Right lobe of liver (tissue), 4 donors: ENCODE data around the gene DTNA.

ENCODE experiments used
- CTCF ChIP-seq, 4 donors: fragments of 200-600 bp in 3 of 4; fragments of 450-650 bp in 1 of 4; IDR thresholded peaks; one replicate each; pipeline versions ENCODE4 v1.5.1 to v1.8.0; 2016 to 2022; ENCODE audit warnings: antibody characterized with exemption in 4 of 4, mild to moderate bottlenecking in 2 of 4
- POLR2A ChIP-seq: fragments of 450-650 bp; IDR thresholded peaks from one replicate; pipeline ENCODE4 v1.6.1; 2017; ENCODE audit warnings: antibody characterized with exemption, mild to moderate bottlenecking
- donor health status: DM: no; HTN: no; CAD: no.
- donor health status: DM: no; HTN: no; CAD: no.
- donor health status: DM: no; HTN: yes; CAD: no.

GRCh38 chr18:34806527-34806926, 96.4 kb downstream of the DTNA start:
- TF ChIP-seq CTCF (IDR thresholded peaks at IDR 0.05): no peak
- no peak for TF ChIP-seq POLR2A
